HepG2 (cell line): ENCODE measurements around the gene AAR2. TPM values are rescaled to one million over a fixed set of nuclear protein-coding genes. Genes with fewer than 3 reads are reported as not detected.

Experiments
- HINFP ChIP-seq: sonication (generic); formaldehyde crosslinking; IDR thresholded peaks from 2 replicates; pipeline ENCODE4 v1.4.0; 2020; ENCODE audit warnings: low read depth, mild to moderate bottlenecking, missing genetic modification reagents
- NRL ChIP-seq: sonication (generic); formaldehyde crosslinking; IDR thresholded peaks from 2 replicates; pipeline ENCODE4 v1.5.0; 2020; ENCODE audit warnings: missing genetic modification reagents, mild to moderate bottlenecking, moderate library complexity, borderline replicate concordance
- RELA ChIP-seq: sonication (generic); formaldehyde crosslinking; IDR thresholded peaks from 2 replicates; pipeline ENCODE4 v1.4.0; 2020; ENCODE audit warnings: missing genetic modification reagents
- XRCC5 ChIP-seq: fragments of 200-400 bp; formaldehyde crosslinking; optimal IDR thresholded peaks from 2 replicates; pipeline ENCODE3; 2017; ENCODE audit warnings: mild to moderate bottlenecking, low read length
- ZBTB10 ChIP-seq: sonication (generic); formaldehyde crosslinking; IDR thresholded peaks from 2 replicates; pipeline ENCODE4 v1.4.0; 2020; ENCODE audit warnings: missing genetic modification reagents, borderline replicate concordance
- ZBTB25 ChIP-seq: IDR thresholded peaks from 2 replicates; pipeline ENCODE4 v1.6.1; 2018; ENCODE audit warnings: missing genetic modification reagents
- ZNF225 ChIP-seq: sonication (generic); formaldehyde crosslinking; IDR thresholded peaks from 2 replicates; pipeline ENCODE4 v1.4.0; 2020; ENCODE audit warnings: mild to moderate bottlenecking, missing genetic modification reagents
- ZNF318 ChIP-seq: sonication (generic); formaldehyde crosslinking; IDR thresholded peaks from 2 replicates; pipeline ENCODE4 v1.4.0; 2020; ENCODE audit warnings: mild to moderate bottlenecking, missing genetic modification reagents
- ZNF687 ChIP-seq: sonication (generic); formaldehyde crosslinking; IDR thresholded peaks from 2 replicates; pipeline ENCODE4 v1.5.1; 2020; ENCODE audit warnings: mild to moderate bottlenecking, missing genetic modification reagents, moderate library complexity
- polyA plus RNA-seq, 8 experiments: library from polyadenylated mRNA; depleted of rRNA in 3 of 8; stranded (reverse) in 7 of 8; unstranded in 1 of 8; fragments of >200 nt; fragmentation: Illumina TruSeq in 4 of 8; extraction: Trizol in 4 of 8; gene quantifications; 2 replicates each; pipeline versions ENCODE4 v1.2.1 to v1.2.3, GENCODE V29; 2011 to 2016; ENCODE audit warnings: low read depth in 4 of 8, missing spikeins in 1 of 8, mixed read lengths in 1 of 8; ENCODE audit not compliant: insufficient read depth in 1 of 8
- total RNA-seq, 5 experiments: library from RNA; depleted of rRNA; stranded (reverse); fragments of >200 nt; fragmentation: Illumina TruSeq; extraction: Trizol; gene quantifications; 2 replicates each; pipeline ENCODE4 v1.2.3, GENCODE V29; 2016; ENCODE audit warnings: low read depth in 1 of 5

AAR2 gene
- total and polyA plus RNA-seq, 2 of the 13 experiments (the other 11 are each of a cell fraction or from before 2014, with no cell fraction given), result 45.2 to 46.2 TPM

GRCh38 chr20:36202891-36203338 lies 33.4 kb upstream of the AAR2 start (continued):
- TF ChIP-seq ZNF318 (no peak; the same call in 1 of the 2 replicates), XRCC5 (peak; percentile 93), NRL (CRISPR knock-in tag) (peak; percentile 81; the same call in 1 of the 2 replicates), RELA (CRISPR knock-in tag) (no peak), ZBTB25 (CRISPR knock-in tag) (0 out of 2 replicates have a peak, but pooled peaks have one; percentile 36), ZNF225 (peak; percentile 82), ZBTB10 (CRISPR knock-in tag) (no peak), HINFP (CRISPR knock-in tag) (no peak), ZNF687 (CRISPR knock-in tag) (peak; percentile 64)
